HepG2 (cell line): ENCODE data around the gene NOL4L. TPM values are rescaled to one million over a fixed set of nuclear protein-coding genes. Genes with fewer than 3 reads are reported as not detected.

ENCODE experiments used
- ARNTL ChIP-seq: sonication (generic); formaldehyde crosslinking; IDR thresholded peaks from 2 replicates; pipeline ENCODE4 v1.4.0; 2020; ENCODE audit warnings: mild to moderate bottlenecking, missing genetic modification reagents
- BCLAF1 ChIP-seq: fragments of 450-650 bp; IDR thresholded peaks from 2 replicates; pipeline ENCODE4 v1.6.1; 2017; ENCODE audit warnings: mild to moderate bottlenecking
- CBX5 ChIP-seq: sonication (generic); formaldehyde crosslinking; IDR thresholded peaks from 2 replicates; pipeline ENCODE4 v1.4.0; 2020; ENCODE audit warnings: missing genetic modification reagents, borderline replicate concordance
- EP300 ChIP-seq, 3 experiments: sonication (generic) in 1 of 3; formaldehyde crosslinking in 1 of 3; IDR thresholded peaks; 2 replicates each; pipeline versions ENCODE4 v1.5.1 to v1.6.1; 2011 to 2020; ENCODE audit warnings: low read depth in 2 of 3, low read length in 2 of 3, borderline replicate concordance in 1 of 3, improper control_type of control experiment in 1 of 3, mild to moderate bottlenecking in 1 of 3, missing genetic modification reagents in 1 of 3, moderate library complexity in 1 of 3
- FOXO1 ChIP-seq: sonication (generic); formaldehyde crosslinking; IDR thresholded peaks from 2 replicates; pipeline ENCODE4 v1.4.0; 2020; ENCODE audit warnings: missing genetic modification reagents
- NONO ChIP-seq, 2 experiments: fragments of 450-650 bp in 1 of 2; sonication (generic) in 1 of 2; formaldehyde crosslinking in 1 of 2; IDR thresholded peaks in 1 of 2; conservative IDR thresholded peaks in 1 of 2; 2 replicates each; pipeline versions ENCODE4 v1.6.1 to v1.8.0; 2017 to 2022; ENCODE audit warnings: mild to moderate bottlenecking in 1 of 2, missing genetic modification reagents in 1 of 2, moderate library complexity in 1 of 2
- NR1H2 ChIP-seq: sonication (generic); formaldehyde crosslinking; IDR thresholded peaks from 2 replicates; pipeline ENCODE4 v1.8.1; 2022; ENCODE audit warnings: low read depth, missing genetic modification reagents, borderline replicate concordance
- NR2C2 ChIP-seq: sonication (generic); formaldehyde crosslinking; IDR thresholded peaks from 2 replicates; pipeline ENCODE4 v1.4.0; 2020; ENCODE audit warnings: missing genetic modification reagents, mild to moderate bottlenecking, moderate library complexity, borderline replicate concordance
- PHF20 ChIP-seq: sonication (generic); formaldehyde crosslinking; IDR thresholded peaks from 2 replicates; pipeline ENCODE4 v1.5.0; 2020; ENCODE audit warnings: mild to moderate bottlenecking, missing genetic modification reagents
- RERE ChIP-seq: IDR thresholded peaks from 2 replicates; pipeline ENCODE4 v1.6.1; 2016; ENCODE audit warnings: low read depth, missing genetic modification reagents, missing compliant biosample characterization
- SMARCE1 ChIP-seq: fragments of 450-650 bp; IDR thresholded peaks from 2 replicates; pipeline ENCODE4 v1.6.1; 2017; ENCODE audit warnings: borderline replicate concordance
- TBL1XR1 ChIP-seq: fragments of 150-350 bp; IDR thresholded peaks from 2 replicates; pipeline ENCODE4 v1.6.1; 2014; ENCODE audit warnings: borderline replicate concordance, low read length; ENCODE audit not compliant: partially characterized antibody
- TBP ChIP-seq: sonication (generic); formaldehyde crosslinking; IDR thresholded peaks from 2 replicates; pipeline ENCODE4 v1.5.0; 2020; ENCODE audit warnings: missing genetic modification reagents
- TCF7 ChIP-seq: sonication (generic); IDR thresholded peaks from 2 replicates; pipeline ENCODE4 v1.6.1; 2016; ENCODE audit warnings: antibody characterized with exemption, low read depth
- U2AF1 ChIP-seq: fragments of 200-400 bp; formaldehyde crosslinking; optimal IDR thresholded peaks from 2 replicates; pipeline ENCODE3; 2017; ENCODE audit warnings: mild to moderate bottlenecking, low read depth, low read length
- ZBTB38 ChIP-seq: sonication (generic); formaldehyde crosslinking; IDR thresholded peaks from 2 replicates; pipeline ENCODE4 v1.5.1; 2020; ENCODE audit warnings: mild to moderate bottlenecking, missing genetic modification reagents
- ZNF205 ChIP-seq: IDR thresholded peaks from 2 replicates; pipeline ENCODE4 v1.6.1; 2018; ENCODE audit warnings: missing biosample characterization, missing genetic modification reagents
- ZNF343 ChIP-seq: sonication (generic); formaldehyde crosslinking; IDR thresholded peaks from 2 replicates; pipeline ENCODE4 v1.4.0; 2020; ENCODE audit warnings: mild to moderate bottlenecking, missing genetic modification reagents
- ZNF44 ChIP-seq: sonication (generic); formaldehyde crosslinking; IDR thresholded peaks from 2 replicates; pipeline ENCODE4 v1.5.1; 2020; ENCODE audit warnings: mild to moderate bottlenecking, missing genetic modification reagents
- ZNF547 ChIP-seq: sonication (generic); formaldehyde crosslinking; IDR thresholded peaks from 2 replicates; pipeline ENCODE4 v1.5.1; 2020; ENCODE audit warnings: mild to moderate bottlenecking, missing genetic modification reagents
- ZNF569 ChIP-seq: sonication (generic); formaldehyde crosslinking; IDR thresholded peaks from 2 replicates; pipeline ENCODE4 v1.5.0; 2020; ENCODE audit warnings: mild to moderate bottlenecking, missing genetic modification reagents, moderate library complexity, borderline replicate concordance
- polyA plus RNA-seq, 8 experiments: library from polyadenylated mRNA; depleted of rRNA in 3 of 8; stranded (reverse) in 7 of 8; unstranded in 1 of 8; fragments of >200 nt; fragmentation: Illumina TruSeq in 4 of 8; extraction: Trizol in 4 of 8; gene quantifications; 2 replicates each; pipeline versions ENCODE4 v1.2.1 to v1.2.3, GENCODE V29; 2011 to 2016; ENCODE audit warnings: low read depth in 4 of 8, missing spikeins in 1 of 8, mixed read lengths in 1 of 8; ENCODE audit not compliant: insufficient read depth in 1 of 8
- total RNA-seq, 5 experiments: library from RNA; depleted of rRNA; stranded (reverse); fragments of >200 nt; fragmentation: Illumina TruSeq; extraction: Trizol; gene quantifications; 2 replicates each; pipeline ENCODE4 v1.2.3, GENCODE V29; 2016; ENCODE audit warnings: low read depth in 1 of 5

The NOL4L gene
- total and polyA plus RNA-seq, 2 of the 13 experiments (the other 11 are each of a cell fraction or from before 2014, with no cell fraction given): 16.6 to 35.4 TPM

DNA sequence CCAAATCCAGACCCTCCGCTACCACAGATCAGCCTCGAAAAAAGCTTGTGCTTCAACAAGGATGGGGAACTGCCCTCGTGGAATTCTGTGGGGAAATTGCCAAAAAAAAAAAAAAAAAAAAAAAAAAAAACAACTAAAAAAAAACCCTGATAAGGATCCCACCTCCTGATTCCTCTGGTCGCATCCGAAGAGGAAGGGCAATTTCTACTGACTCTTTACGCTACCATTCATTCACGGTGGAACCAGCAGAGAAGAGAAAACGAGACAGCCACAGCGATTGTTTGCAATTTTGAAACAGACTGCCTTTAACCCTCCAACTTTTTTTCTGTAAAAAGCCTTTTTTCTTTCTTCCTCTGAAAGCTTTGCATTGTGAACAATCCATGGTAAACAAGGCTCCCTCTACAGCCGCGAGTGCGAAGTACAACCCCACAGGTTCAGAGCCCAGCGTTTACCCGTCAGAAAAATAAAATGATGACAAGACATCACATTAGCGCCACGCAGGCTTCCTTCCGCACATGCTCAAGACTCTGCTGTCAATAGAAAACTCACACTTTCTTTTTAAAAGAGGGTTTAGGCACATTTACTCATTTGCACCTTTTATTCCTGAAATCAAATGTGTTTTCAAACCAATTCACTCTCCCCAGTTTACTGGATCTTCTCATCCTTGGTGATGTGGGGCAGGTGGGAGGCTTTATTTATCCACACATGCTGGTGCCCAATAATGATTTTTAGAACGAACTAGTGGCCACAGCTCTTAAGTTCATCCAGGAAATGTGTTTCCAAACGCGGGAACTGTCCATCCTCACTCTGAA lies 100.0 kb downstream of the NOL4L start (continued):
- 0 out of 2 replicates have a peak, but pooled peaks have one; percentile 27 for TF ChIP-seq ZNF44
- TF ChIP-seq BCLAF1: no peak
- TF ChIP-seq EP300 (IDR thresholded peaks at IDR 0.05; ENCODE audit: low read depth in 2 of 2, low read length in 2 of 2): peak in 1 of 2 experiments; percentile 54; a peak in 2 of 4 replicates
- TF ChIP-seq EP300 (CRISPR knock-in tag; IDR thresholded peaks at IDR 0.05; ENCODE audit: borderline replicate concordance): no peak
- TF ChIP-seq ZNF547 (CRISPR knock-in tag): no peak; the same call in 1 of the 2 replicates
- TF ChIP-seq ZNF569 (CRISPR knock-in tag): no peak
- TF ChIP-seq SMARCE1: no peak
- TF ChIP-seq TBP (CRISPR knock-in tag): no peak
- no peak for TF ChIP-seq TCF7
- TF ChIP-seq RERE (CRISPR knock-in tag): no peak
- no peak for TF ChIP-seq CBX5 (CRISPR knock-in tag)
- TF ChIP-seq FOXO1 (CRISPR knock-in tag): peak; percentile 78
- no peak for TF ChIP-seq NR1H2 (CRISPR knock-in tag)
- TF ChIP-seq ARNTL (CRISPR knock-in tag): no peak
- no peak for TF ChIP-seq NONO (IDR thresholded peaks at IDR 0.05)
- peak; percentile 62; the same call in 1 of the 2 replicates for TF ChIP-seq NONO (CRISPR knock-in tag; conservative IDR thresholded peaks at IDR 0.05)
- TF ChIP-seq ZNF205 (CRISPR knock-in tag): peak; percentile 1; the same call in 1 of the 2 replicates
- TF ChIP-seq TBL1XR1: no peak
- TF ChIP-seq PHF20 (CRISPR knock-in tag): no peak
- TF ChIP-seq U2AF1: peak; percentile 59
- TF ChIP-seq ZBTB38: no peak
- no peak for TF ChIP-seq ZNF343 (CRISPR knock-in tag)
- peak; percentile 43; the same call in 1 of the 2 replicates for TF ChIP-seq NR2C2
